Fibroblast of lung (primary cell): ENCODE data around the gene SRCAP. TPM values are rescaled to one million over a fixed set of nuclear protein-coding genes. Genes with fewer than 3 reads are reported as not detected.
A peak's percentile ranks its signal among the peaks of the same experiment; 100 is the strongest.

Experiments
- DNase-seq, 2 donors: peaks; one replicate each; pipeline versions ENCODE4 v3.0.0 to v3.0.0-alpha.2; 2010; ENCODE audit warnings: low read depth in 2 of 2
- H2AFZ ChIP-seq: 2 replicates; pipeline ENCODE4 v1.5.1; 2012; ENCODE audit warnings: low read length, control low read depth, inconsistent platforms
- H3K27ac ChIP-seq: 2 replicates; pipeline ENCODE4 v1.5.1; 2011; ENCODE audit warnings: low read length, control low read depth; ENCODE audit not compliant: insufficient read depth
- H3K27me3 ChIP-seq: 2 replicates; pipeline ENCODE4 v1.5.1; 2011; ENCODE audit warnings: mild to moderate bottlenecking, low read length; ENCODE audit not compliant: control insufficient read depth, insufficient read depth
- H3K36me3 ChIP-seq: 2 replicates; pipeline ENCODE4 v1.5.1; 2011; ENCODE audit warnings: low read length; ENCODE audit not compliant: control insufficient read depth, insufficient read depth
- H3K4me1 ChIP-seq: 2 replicates; pipeline ENCODE4 v1.5.1; 2011; ENCODE audit warnings: low read length; ENCODE audit not compliant: control insufficient read depth, insufficient read depth; ENCODE audit errors: extremely low read depth
- H3K4me2 ChIP-seq: 2 replicates; pipeline ENCODE4 v1.5.1; 2011; ENCODE audit warnings: low read length, control low read depth; ENCODE audit not compliant: insufficient read depth; ENCODE audit errors: extremely low read depth
- H3K4me3 ChIP-seq, 4 experiments: fragments of 200-600 bp in 1 of 4; sonication (generic) in 1 of 4; replicated peaks in 1 of 4; 2 replicates each; pipeline ENCODE4 v1.5.1; 2011 to 2016; ENCODE audit warnings: low read length in 4 of 4, low read depth in 3 of 4, mild to moderate bottlenecking in 3 of 4, control low read depth in 2 of 4, inconsistent platforms in 1 of 4, mixed read lengths in 1 of 4; ENCODE audit not compliant: insufficient read depth in 1 of 4; ENCODE audit errors: control extremely low read depth in 1 of 4
- H3K79me2 ChIP-seq: 2 replicates; pipeline ENCODE4 v1.5.1; 2012; ENCODE audit warnings: mild to moderate bottlenecking, low read length, inconsistent platforms; ENCODE audit not compliant: control insufficient read depth, insufficient read depth
- H3K9ac ChIP-seq: 2 replicates; pipeline ENCODE4 v1.5.1; 2011; ENCODE audit warnings: mild to moderate bottlenecking, low read length, control low read depth; ENCODE audit not compliant: insufficient read depth
- H3K9me3 ChIP-seq: 2 replicates; pipeline ENCODE4 v1.5.1; 2012; ENCODE audit warnings: low read depth, low read length; ENCODE audit not compliant: control insufficient read depth, insufficient read depth
- H4K20me1 ChIP-seq: 2 replicates; pipeline ENCODE4 v1.5.1; 2011; ENCODE audit warnings: low read length; ENCODE audit not compliant: control insufficient read depth, insufficient read depth; ENCODE audit errors: extremely low read depth
- EZH2 ChIP-seq: IDR thresholded peaks from 2 replicates; pipeline ENCODE4 v1.5.1; 2012; ENCODE audit warnings: low read length, control low read depth, mild to moderate bottlenecking; ENCODE audit errors: missing control alignments
- polyA plus RNA-seq, 2 donors: library from polyadenylated mRNA; depleted of rRNA in 1 of 2; stranded (reverse) in 1 of 2; unstranded in 1 of 2; fragments of >200 nt; gene quantifications; 2 replicates each; pipeline ENCODE4 v1.2.1, GENCODE V29; 2011 to 2012; ENCODE audit warnings: missing spikeins in 1 of 2
- total RNA-seq: library from RNA; depleted of rRNA; stranded (reverse); fragments of >200 nt; gene quantifications from 2 replicates; pipeline ENCODE4 v1.2.1, GENCODE V29; 2014
- TF ChIP-seq, protein P1 (sequence below), 2 donors: IDR thresholded peaks in 1 of 2; conservative IDR thresholded peaks in 1 of 2; 1 replicate in 1 of 2; 2 replicates in 1 of 2; pipeline ENCODE4 v1.5.1; 2011 to 2012; ENCODE audit warnings: low read length in 2 of 2, control low read depth in 1 of 2, inconsistent platforms in 1 of 2, low read depth in 1 of 2, mild to moderate bottlenecking in 1 of 2

SRCAP gene
- total and polyA plus RNA-seq, 2 donors (not counting 1 experiment from before 2014, with no cell fraction given): 3.5 to 14.2 TPM

GRCh38 chr16:30728899-30729672 is 30.1 kb downstream of the SRCAP start:
- Histone ChIP-seq H2AFZ (no peak overlapping the region), H3K36me3 (peaks cover 35% of the 10 kb centered on the region), H3K4me1 (no peaks in the 10 kb centered on the region), H3K27me3 (no peaks in the 10 kb centered on the region), H3K27ac (no peak overlapping the region), H3K9ac (no peak overlapping the region), H3K4me3 (no peak overlapping the region), H3K9me3 (no peaks in the 10 kb centered on the region), H4K20me1 (no peaks in the 10 kb centered on the region), H3K4me2 (no peak overlapping the region), H3K79me2 (peaks cover 5% of the 10 kb centered on the region)
- no peak for DNase-seq
- TF ChIP-seq, protein P1, sequence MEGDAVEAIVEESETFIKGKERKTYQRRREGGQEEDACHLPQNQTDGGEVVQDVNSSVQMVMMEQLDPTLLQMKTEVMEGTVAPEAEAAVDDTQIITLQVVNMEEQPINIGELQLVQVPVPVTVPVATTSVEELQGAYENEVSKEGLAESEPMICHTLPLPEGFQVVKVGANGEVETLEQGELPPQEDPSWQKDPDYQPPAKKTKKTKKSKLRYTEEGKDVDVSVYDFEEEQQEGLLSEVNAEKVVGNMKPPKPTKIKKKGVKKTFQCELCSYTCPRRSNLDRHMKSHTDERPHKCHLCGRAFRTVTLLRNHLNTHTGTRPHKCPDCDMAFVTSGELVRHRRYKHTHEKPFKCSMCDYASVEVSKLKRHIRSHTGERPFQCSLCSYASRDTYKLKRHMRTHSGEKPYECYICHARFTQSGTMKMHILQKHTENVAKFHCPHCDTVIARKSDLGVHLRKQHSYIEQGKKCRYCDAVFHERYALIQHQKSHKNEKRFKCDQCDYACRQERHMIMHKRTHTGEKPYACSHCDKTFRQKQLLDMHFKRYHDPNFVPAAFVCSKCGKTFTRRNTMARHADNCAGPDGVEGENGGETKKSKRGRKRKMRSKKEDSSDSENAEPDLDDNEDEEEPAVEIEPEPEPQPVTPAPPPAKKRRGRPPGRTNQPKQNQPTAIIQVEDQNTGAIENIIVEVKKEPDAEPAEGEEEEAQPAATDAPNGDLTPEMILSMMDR (conservative IDR thresholded peaks at IDR 0.05 in 1 of 2, IDR thresholded peaks at IDR 0.05 in 1 of 2; ENCODE audit: low read depth in 1 of 2, low read length in 2 of 2): no peak
- TF ChIP-seq EZH2: no peak

DNA sequence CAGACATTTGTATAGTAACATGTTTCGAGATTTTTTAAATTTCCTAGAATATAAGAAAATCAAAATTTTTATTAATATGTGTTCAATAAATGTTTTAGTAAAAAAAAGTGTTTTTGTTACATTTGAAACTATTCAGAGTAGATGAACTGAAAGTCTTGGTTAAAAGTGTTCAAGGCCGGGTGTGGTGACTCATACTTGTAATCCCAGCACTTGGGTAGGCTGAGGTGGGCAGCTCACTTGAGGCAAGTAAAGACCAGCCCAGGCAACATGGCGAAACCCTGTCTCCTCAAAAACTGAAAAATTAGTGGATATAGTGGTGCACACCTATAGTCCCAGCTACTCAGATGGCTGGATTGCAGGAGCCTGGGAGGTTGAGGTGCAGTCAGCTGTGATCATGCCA is 32.4 kb downstream of the SRCAP start:
- TF ChIP-seq EZH2: no peak
- TF ChIP-seq, protein P1 (conservative IDR thresholded peaks at IDR 0.05 in 1 of 2, IDR thresholded peaks at IDR 0.05 in 1 of 2; ENCODE audit: low read depth in 1 of 2, low read length in 2 of 2): no peak
- H3K4me1 ChIP-seq: no peaks in the 10 kb centered on the region

GRCh38 chr16:30736995-30737793 is 38.2 kb downstream of the SRCAP start:
- no peak overlapping the region for H3K4me2 ChIP-seq
- no peak overlapping the region for H3K9ac ChIP-seq
- H3K36me3 ChIP-seq: peaks cover 40% of the 10 kb centered on the region
- no peak for TF ChIP-seq EZH2
- TF ChIP-seq, protein P1 (conservative IDR thresholded peaks at IDR 0.05 in 1 of 2, IDR thresholded peaks at IDR 0.05 in 1 of 2; ENCODE audit: low read depth in 1 of 2, low read length in 2 of 2): no peak
- no peaks in the 10 kb centered on the region for H3K9me3 ChIP-seq
- H4K20me1 ChIP-seq: no peaks in the 10 kb centered on the region
- H3K27me3 ChIP-seq: no peaks in the 10 kb centered on the region
- H2AFZ ChIP-seq: no peak overlapping the region
- no peaks in the 10 kb centered on the region for H3K79me2 ChIP-seq
- H3K4me1 ChIP-seq: peaks cover 22% of the 10 kb centered on the region
- no peak overlapping the region for H3K4me3 ChIP-seq
- no peak overlapping the region for H3K27ac ChIP-seq
- DNase-seq: no peak

More for the DNA sequence above, 32.4 kb downstream of the SRCAP start:
- Histone ChIP-seq H2AFZ (no peak overlapping the region), H3K4me2 (no peak overlapping the region), H3K27me3 (no peaks in the 10 kb centered on the region), H3K27ac (no peak overlapping the region), H3K4me3 (no peak overlapping the region), H4K20me1 (no peaks in the 10 kb centered on the region), H3K36me3 (peaks cover 28% of the 10 kb centered on the region), H3K79me2 (peaks cover 4% of the 10 kb centered on the region), H3K9ac (no peak overlapping the region), H3K9me3 (no peaks in the 10 kb centered on the region)
- DNase-seq: peak in 1 of 2 donors; percentile 33
